Esophagus squamous epithelium (tissue), 4 donors: ENCODE data around the gene GALNT10.

Source experiments
- POLR2A ChIP-seq, 4 donors: fragments of 450-650 bp; IDR thresholded peaks; one replicate each; pipeline ENCODE4 v1.6.1; 2017; ENCODE audit warnings: antibody characterized with exemption in 4 of 4, mild to moderate bottlenecking in 4 of 4, moderate library complexity in 3 of 4
- TF ChIP-seq, protein P1 (sequence below), 6 experiments: fragments of 450-650 bp in 4 of 6; fragments of 200-600 bp in 2 of 6; sonication (generic) in 2 of 6; IDR thresholded peaks; one replicate each; pipeline ENCODE4 v1.5.1; 2016 to 2019; ENCODE audit warnings: antibody characterized with exemption in 6 of 6, mild to moderate bottlenecking in 4 of 6, moderate library complexity in 4 of 6

DNA sequence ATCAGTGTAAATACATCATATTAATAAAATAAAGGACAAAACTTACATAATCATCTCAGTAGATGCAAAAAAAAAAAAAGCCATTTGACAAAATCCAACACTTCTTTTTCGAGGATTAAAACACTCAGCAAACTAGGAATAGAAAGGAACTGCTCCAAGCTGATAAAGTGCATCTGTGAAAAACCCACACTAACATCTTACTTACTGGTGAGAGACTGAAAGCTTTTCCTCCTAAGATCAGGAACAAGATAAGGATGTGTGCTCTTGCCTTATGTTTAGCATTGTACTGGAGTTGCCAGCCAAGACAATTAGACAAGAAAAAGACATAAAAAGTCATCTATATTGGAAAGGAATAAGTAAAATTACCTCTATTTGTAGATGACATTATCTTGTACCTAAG is 135.0 kb downstream of the GALNT10 start:
- no peak for TF ChIP-seq POLR2A (IDR thresholded peaks at IDR 0.05)
- TF ChIP-seq, protein P1, sequence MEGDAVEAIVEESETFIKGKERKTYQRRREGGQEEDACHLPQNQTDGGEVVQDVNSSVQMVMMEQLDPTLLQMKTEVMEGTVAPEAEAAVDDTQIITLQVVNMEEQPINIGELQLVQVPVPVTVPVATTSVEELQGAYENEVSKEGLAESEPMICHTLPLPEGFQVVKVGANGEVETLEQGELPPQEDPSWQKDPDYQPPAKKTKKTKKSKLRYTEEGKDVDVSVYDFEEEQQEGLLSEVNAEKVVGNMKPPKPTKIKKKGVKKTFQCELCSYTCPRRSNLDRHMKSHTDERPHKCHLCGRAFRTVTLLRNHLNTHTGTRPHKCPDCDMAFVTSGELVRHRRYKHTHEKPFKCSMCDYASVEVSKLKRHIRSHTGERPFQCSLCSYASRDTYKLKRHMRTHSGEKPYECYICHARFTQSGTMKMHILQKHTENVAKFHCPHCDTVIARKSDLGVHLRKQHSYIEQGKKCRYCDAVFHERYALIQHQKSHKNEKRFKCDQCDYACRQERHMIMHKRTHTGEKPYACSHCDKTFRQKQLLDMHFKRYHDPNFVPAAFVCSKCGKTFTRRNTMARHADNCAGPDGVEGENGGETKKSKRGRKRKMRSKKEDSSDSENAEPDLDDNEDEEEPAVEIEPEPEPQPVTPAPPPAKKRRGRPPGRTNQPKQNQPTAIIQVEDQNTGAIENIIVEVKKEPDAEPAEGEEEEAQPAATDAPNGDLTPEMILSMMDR (IDR thresholded peaks at IDR 0.05), result no peak
